ENCODE results near the gene LYPD1.
"Not testable (repeated sequence)": the region's sequence is repeated elsewhere in the genome, so short reads cannot be mapped to it uniquely, and the experiment has no call there.

Gene LYPD1, protein sequence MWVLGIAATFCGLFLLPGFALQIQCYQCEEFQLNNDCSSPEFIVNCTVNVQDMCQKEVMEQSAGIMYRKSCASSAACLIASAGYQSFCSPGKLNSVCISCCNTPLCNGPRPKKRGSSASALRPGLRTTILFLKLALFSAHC

DNA sequence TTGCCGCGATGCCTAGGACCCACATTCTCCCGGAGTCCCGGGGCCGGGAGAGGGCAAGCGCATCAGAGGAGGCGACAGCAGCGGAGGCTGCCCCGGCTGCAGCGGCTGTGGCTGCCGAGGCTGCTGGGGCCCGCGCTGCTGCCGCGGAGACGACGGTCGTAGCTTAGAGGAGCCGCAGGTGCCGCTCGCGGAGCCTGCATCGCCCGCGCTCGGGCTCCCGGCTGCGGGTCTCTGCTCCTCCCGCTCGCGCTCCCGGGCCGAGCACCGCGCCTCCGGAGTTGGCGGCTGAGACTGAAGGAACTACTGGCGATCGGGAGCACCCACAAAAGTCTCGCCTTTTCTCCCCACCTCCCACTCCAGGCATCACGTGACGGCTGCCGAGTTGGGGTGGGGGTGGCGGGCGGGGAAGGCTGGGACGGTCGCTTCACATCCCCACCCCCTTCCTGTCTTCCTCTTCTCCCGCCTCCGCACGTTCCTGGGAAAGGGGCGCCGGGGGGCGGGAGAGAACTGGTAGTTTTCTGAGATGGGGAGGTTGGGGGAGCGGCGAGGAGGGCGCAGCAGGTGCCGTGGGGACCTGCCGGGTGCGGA is at the start of gene LYPD1:
Gene LYPD1, minus strand, starts transcription at position 298 of the 588 bp plus-strand sequence. Its CDS starts 273 bp downstream, at position 25.
- Histone ChIP-seq H3K4me1 (ENCODE audit: insufficient read depth, insufficient read length) (no peaks in the 10 kb centered on the region), H3K36me3 (ENCODE audit: insufficient read depth, insufficient read length, low read length) (peaks cover 35% of the 10 kb centered on the region), H3K9me3 (ENCODE audit: insufficient read depth, low read length) (no peaks in the 10 kb centered on the region), H3K9ac (ENCODE audit: insufficient read length, low read depth) (peak within 1 kb of the TSS; percentile 95), H3K4me3 (ENCODE audit: insufficient read length, low read depth) (peak within 1 kb of the TSS; percentile 90), H3K27me3 (ENCODE audit: insufficient read depth, insufficient read length) (peaks cover 7% of the 10 kb centered on the region)
- no peak for TF ChIP-seq SUZ12 (IDR thresholded peaks at IDR 0.05; ENCODE audit: extremely low read depth, insufficient read depth, insufficient read length)
- TF ChIP-seq ZNF274 (IDR thresholded peaks at IDR 0.05; ENCODE audit: low read depth, low read length), result no peak
- TF ChIP-seq YY1 (IDR thresholded peaks at IDR 0.05; ENCODE audit: insufficient read depth, insufficient read length), result no peak
- no peak for DNase-seq (ENCODE audit: low read depth, low spot score)

DNA sequence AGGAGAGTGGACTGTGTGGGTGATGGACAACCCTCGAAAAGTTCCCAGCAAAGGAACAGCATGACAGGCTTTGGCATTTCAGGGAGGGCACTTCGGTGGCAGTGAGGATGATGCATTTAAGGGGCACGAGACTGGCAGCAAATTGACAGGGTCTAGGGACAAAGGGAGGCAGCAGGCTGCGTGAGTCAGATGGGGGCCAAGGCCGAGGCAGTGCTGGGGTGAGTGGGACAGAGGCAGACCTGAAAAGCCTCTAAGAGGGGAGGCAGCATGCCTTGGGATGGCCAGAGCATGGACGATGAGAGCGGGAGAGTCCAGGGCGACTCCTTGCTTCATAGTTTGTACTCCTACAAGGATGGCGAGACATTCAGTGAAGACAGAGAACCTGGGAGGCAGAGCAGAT is 49.5 kb upstream of the LYPD1 start:
- no peak overlapping the region for H3K4me3 ChIP-seq (ENCODE audit: insufficient read length, low read depth)
- H3K9me3 ChIP-seq (ENCODE audit: insufficient read depth, low read length), result no peaks in the 10 kb centered on the region
- no peaks in the 10 kb centered on the region for H3K4me1 ChIP-seq (ENCODE audit: insufficient read depth, insufficient read length)
- H3K27me3 ChIP-seq (ENCODE audit: insufficient read depth, insufficient read length), result no peaks in the 10 kb centered on the region
- H3K36me3 ChIP-seq (ENCODE audit: insufficient read depth, insufficient read length, low read length), result no peaks in the 10 kb centered on the region
- no peak overlapping the region for H3K9ac ChIP-seq (ENCODE audit: insufficient read length, low read depth)
- TF ChIP-seq YY1 (IDR thresholded peaks at IDR 0.05; ENCODE audit: insufficient read depth, insufficient read length) (no peak), ZNF274 (IDR thresholded peaks at IDR 0.05; ENCODE audit: low read depth, low read length) (no peak), SUZ12 (IDR thresholded peaks at IDR 0.05; ENCODE audit: extremely low read depth, insufficient read depth, insufficient read length) (no peak)
- no peak for DNase-seq (ENCODE audit: low read depth, low spot score)

DNA sequence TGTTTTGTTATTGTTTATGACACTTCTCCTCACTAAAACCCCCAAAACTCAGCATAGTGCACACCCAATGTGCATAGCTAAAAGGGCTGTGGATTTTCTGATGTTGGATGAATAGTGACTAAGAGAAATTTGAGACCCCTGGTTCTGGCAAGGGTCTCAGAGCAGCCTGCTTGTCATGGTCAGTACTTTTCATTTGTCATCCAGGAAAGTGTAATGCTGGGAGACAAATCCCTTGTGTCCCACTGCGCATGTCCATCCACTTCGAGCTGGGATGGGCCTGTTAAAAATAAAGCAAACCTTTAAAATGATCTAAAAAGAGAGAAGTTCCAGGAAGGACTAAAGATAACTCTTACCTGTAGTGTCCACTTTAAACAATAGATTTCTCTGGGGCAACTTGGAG is 46.9 kb upstream of the LYPD1 start:
- Histone ChIP-seq H3K4me3 (ENCODE audit: insufficient read length, low read depth) (no peak overlapping the region), H3K36me3 (ENCODE audit: insufficient read depth, insufficient read length, low read length) (no peaks in the 10 kb centered on the region), H3K9me3 (ENCODE audit: insufficient read depth, low read length) (no peaks in the 10 kb centered on the region), H3K9ac (ENCODE audit: insufficient read length, low read depth) (no peak overlapping the region), H3K27me3 (ENCODE audit: insufficient read depth, insufficient read length) (no peaks in the 10 kb centered on the region), H3K4me1 (ENCODE audit: insufficient read depth, insufficient read length) (no peaks in the 10 kb centered on the region)
- TF ChIP-seq ZNF274 (IDR thresholded peaks at IDR 0.05; ENCODE audit: low read depth, low read length), result no peak
- TF ChIP-seq YY1 (IDR thresholded peaks at IDR 0.05; ENCODE audit: insufficient read depth, insufficient read length), result no peak
- no peak for TF ChIP-seq SUZ12 (IDR thresholded peaks at IDR 0.05; ENCODE audit: extremely low read depth, insufficient read depth, insufficient read length)
- DNase-seq (ENCODE audit: low read depth, low spot score), result no peak

DNA sequence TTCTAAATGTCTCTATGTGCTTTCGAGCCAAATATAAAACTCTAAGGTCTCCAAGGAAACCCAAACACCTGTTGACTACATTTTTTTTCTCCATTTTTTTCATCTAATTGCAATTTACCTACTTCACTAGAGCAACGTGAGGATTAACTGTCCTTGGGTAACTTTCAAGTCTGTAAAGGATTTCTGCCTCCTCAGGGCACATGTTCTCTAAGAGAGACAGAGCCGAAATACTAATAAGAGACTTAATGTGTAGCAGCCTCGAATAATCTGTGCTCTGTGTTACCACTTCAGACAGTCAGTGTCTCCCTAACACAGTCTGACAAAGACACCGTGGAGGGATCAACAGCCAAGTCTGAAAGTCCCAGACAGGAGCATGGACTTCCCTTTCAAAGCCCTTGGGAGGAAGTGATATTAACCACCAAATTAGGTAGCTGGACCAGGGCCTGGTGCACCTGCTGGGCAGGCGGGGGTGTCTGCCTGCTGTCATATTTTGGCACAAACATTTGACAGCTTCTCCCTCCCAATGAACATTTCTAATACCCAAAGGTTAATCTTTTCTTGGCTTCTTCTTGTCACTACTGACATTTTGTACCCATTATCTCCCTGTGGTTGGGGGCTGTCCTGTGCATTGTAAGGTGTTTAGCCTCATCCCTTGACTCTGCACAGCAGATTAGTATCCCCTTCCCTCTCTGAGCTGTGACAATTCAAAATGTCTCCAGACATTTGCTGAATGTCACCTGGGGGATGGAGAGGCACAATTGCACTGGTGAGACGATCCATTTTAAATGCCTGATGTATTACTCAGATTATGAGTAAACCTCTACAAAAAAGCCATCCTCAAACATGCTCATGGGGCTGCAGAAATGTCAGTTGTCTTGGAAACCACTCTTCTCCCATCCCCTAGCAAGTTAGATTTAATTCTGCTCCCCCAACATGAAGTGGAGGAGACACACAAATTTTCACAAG is 45.7 kb upstream of the LYPD1 start:
- no peak overlapping the region for H3K9ac ChIP-seq (ENCODE audit: insufficient read length, low read depth)
- DNase-seq (ENCODE audit: low read depth, low spot score), result no peak
- TF ChIP-seq ZNF274 (IDR thresholded peaks at IDR 0.05; ENCODE audit: low read depth, low read length), result no peak
- no peak for TF ChIP-seq YY1 (IDR thresholded peaks at IDR 0.05; ENCODE audit: insufficient read depth, insufficient read length)
- TF ChIP-seq SUZ12 (IDR thresholded peaks at IDR 0.05; ENCODE audit: extremely low read depth, insufficient read depth, insufficient read length), result no peak
- no peak overlapping the region for H3K4me3 ChIP-seq (ENCODE audit: insufficient read length, low read depth)
- no peaks in the 10 kb centered on the region for H3K4me1 ChIP-seq (ENCODE audit: insufficient read depth, insufficient read length)
- H3K9me3 ChIP-seq (ENCODE audit: insufficient read depth, low read length), result no peaks in the 10 kb centered on the region
- no peaks in the 10 kb centered on the region for H3K36me3 ChIP-seq (ENCODE audit: insufficient read depth, insufficient read length, low read length)
- no peaks in the 10 kb centered on the region for H3K27me3 ChIP-seq (ENCODE audit: insufficient read depth, insufficient read length)

DNA sequence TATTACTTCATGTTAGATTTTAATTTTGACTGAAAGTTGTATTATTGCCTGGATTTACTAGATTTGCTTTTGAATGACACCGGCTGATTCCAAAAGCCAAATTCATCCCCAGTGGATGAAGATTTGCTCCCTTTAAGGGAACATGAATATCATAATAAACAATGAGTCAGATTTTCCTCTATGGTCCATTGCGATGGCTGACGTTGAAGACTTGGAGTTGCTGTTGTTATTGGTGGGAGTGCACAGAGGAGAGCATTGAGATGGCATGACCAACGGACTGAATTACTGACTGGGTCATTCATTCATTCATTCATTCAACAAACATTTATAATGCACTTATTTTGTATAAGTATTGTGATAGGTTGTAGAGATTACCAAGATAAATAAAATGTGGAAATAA is 33.4 kb upstream of the LYPD1 start:
- Histone ChIP-seq H3K4me1 (ENCODE audit: insufficient read depth, insufficient read length) (no peaks in the 10 kb centered on the region), H3K36me3 (ENCODE audit: insufficient read depth, insufficient read length, low read length) (no peaks in the 10 kb centered on the region), H3K9me3 (ENCODE audit: insufficient read depth, low read length) (no peaks in the 10 kb centered on the region), H3K27me3 (ENCODE audit: insufficient read depth, insufficient read length) (no peaks in the 10 kb centered on the region), H3K9ac (ENCODE audit: insufficient read length, low read depth) (no peak overlapping the region), H3K4me3 (ENCODE audit: insufficient read length, low read depth) (no peak overlapping the region)
- TF ChIP-seq SUZ12 (IDR thresholded peaks at IDR 0.05; ENCODE audit: extremely low read depth, insufficient read depth, insufficient read length), result no peak
- TF ChIP-seq YY1 (IDR thresholded peaks at IDR 0.05; ENCODE audit: insufficient read depth, insufficient read length), result no peak
- no peak for TF ChIP-seq ZNF274 (IDR thresholded peaks at IDR 0.05; ENCODE audit: low read depth, low read length)
- no peak for DNase-seq (ENCODE audit: low read depth, low spot score)

DNA sequence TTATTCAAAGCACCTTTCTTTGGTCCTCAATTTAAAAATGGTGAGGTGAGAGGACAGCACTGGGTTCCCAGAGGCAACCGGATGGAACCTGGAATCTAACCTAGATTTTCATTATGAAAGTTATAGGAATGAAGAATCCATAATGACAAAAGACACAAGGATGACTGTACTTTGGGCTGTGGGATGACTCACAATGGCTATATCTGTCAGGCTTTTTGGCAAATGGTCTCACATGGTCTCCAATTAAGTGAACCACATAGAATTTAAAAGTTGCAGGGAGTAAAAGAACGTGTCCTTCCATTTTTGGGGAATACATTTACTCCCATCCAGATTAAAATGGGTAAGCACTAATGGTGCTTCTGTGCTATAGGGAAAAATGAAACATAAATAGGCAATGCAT is 31.8 kb upstream of the LYPD1 start:
- no peak overlapping the region for H3K4me3 ChIP-seq (ENCODE audit: insufficient read length, low read depth)
- H3K27me3 ChIP-seq (ENCODE audit: insufficient read depth, insufficient read length), result no peaks in the 10 kb centered on the region
- TF ChIP-seq YY1 (IDR thresholded peaks at IDR 0.05; ENCODE audit: insufficient read depth, insufficient read length) (no peak), SUZ12 (IDR thresholded peaks at IDR 0.05; ENCODE audit: extremely low read depth, insufficient read depth, insufficient read length) (no peak), ZNF274 (IDR thresholded peaks at IDR 0.05; ENCODE audit: low read depth, low read length) (no peak)
- H3K4me1 ChIP-seq (ENCODE audit: insufficient read depth, insufficient read length), result no peaks in the 10 kb centered on the region
- no peak for DNase-seq (ENCODE audit: low read depth, low spot score)
- no peak overlapping the region for H3K9ac ChIP-seq (ENCODE audit: insufficient read length, low read depth)
- no peaks in the 10 kb centered on the region for H3K36me3 ChIP-seq (ENCODE audit: insufficient read depth, insufficient read length, low read length)
- H3K9me3 ChIP-seq (ENCODE audit: insufficient read depth, low read length), result no peaks in the 10 kb centered on the region

DNA sequence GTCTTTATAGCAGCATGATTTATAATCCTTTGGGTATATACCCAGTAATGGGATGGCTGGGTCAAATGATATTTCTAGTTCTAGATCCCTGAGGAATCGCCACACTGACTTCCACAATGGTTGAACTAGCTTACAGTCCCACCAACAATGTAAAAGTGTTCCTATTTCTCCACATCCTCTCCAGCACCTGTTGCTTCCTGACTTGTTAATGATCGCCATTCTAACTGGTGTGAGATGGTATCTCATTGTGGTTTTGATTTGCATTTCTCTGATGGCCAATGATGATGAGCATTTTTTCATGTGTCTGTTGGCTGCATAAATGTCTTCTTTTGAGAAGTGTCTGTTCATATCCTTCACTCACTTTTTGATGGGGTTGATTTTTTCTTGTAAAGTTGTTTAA is 29.8 kb upstream of the LYPD1 start:
- H3K9me3 ChIP-seq (ENCODE audit: insufficient read depth, low read length); H3K4me3 ChIP-seq (ENCODE audit: insufficient read length, low read depth); H3K27me3 ChIP-seq (ENCODE audit: insufficient read depth, insufficient read length); H3K36me3 ChIP-seq (ENCODE audit: insufficient read depth, insufficient read length, low read length); H3K4me1 ChIP-seq (ENCODE audit: insufficient read depth, insufficient read length); H3K9ac ChIP-seq (ENCODE audit: insufficient read length, low read depth); DNase-seq (ENCODE audit: low read depth, low spot score): not testable (repeated sequence)

DNA sequence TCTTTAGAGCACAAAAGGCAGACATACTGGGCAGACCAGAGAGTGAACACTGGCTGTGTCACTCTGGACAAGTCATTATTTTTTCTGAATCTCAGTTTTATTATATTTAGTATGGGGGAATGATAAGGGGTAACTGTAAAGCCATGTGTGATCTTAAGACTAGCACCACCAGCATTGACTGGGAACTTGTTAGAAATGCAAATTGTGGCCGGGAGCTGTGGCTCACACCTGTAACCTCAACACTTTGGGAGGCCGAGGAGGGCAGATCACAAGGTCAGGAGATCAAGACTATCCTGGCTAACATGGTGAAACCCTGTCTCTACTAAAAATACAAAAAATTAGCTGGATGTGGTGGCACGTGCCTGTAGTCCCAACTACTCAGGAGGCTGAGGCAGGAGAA is 28.3 kb upstream of the LYPD1 start:
- not testable (repeated sequence) for DNase-seq (ENCODE audit: low read depth, low spot score); H3K36me3 ChIP-seq (ENCODE audit: insufficient read depth, insufficient read length, low read length); H3K4me1 ChIP-seq (ENCODE audit: insufficient read depth, insufficient read length); H3K27me3 ChIP-seq (ENCODE audit: insufficient read depth, insufficient read length); H3K4me3 ChIP-seq (ENCODE audit: insufficient read length, low read depth); H3K9ac ChIP-seq (ENCODE audit: insufficient read length, low read depth); H3K9me3 ChIP-seq (ENCODE audit: insufficient read depth, low read length)
